Measurements from ENCODE around the gene CTDP1. TPM values are rescaled to one million over a fixed set of nuclear protein-coding genes. Genes with fewer than 3 reads are reported as not detected.

The CTDP1 gene
- total RNA-seq, 1 experiment from 2014 or later, result 33.7 TPM

- Histone ChIP-seq H3K27ac (ENCODE audit: insufficient read length, low read depth, low read length) (no peak overlapping the region), H2BK20ac (ENCODE audit: low read depth, low read length, poor library complexity, severe bottlenecking) (no peak overlapping the region), H2BK15ac (ENCODE audit: low read depth, low read length) (no peak overlapping the region), H2BK12ac (ENCODE audit: insufficient read length, low read depth, low read length) (no peak overlapping the region), H4K91ac (ENCODE audit: insufficient read length, low read depth, low read length) (no peak overlapping the region), H4K5ac (ENCODE audit: insufficient read length, low read depth, low read length) (no peak overlapping the region), H3K56ac (ENCODE audit: insufficient read length, low read depth, low read length) (no peak overlapping the region), H3K79me2 (ENCODE audit: insufficient read depth, low read length) (no peaks in the 10 kb centered on the region), H3T11ph (ENCODE audit: low read length) (no peak overlapping the region), H3K18ac (ENCODE audit: insufficient read length, low read depth, low read length) (no peak overlapping the region), H3K14ac (ENCODE audit: insufficient read depth, low read length) (no peak overlapping the region), H2BK120ac (ENCODE audit: low read depth, low read length, poor library complexity, severe bottlenecking) (no peak overlapping the region), H3K79me1 (ENCODE audit: insufficient read depth, low read depth, low read length, poor library complexity, severe bottlenecking) (no peaks in the 10 kb centered on the region), H3K9me3 (ENCODE audit: control insufficient read depth, low read depth, low read length) (no peaks in the 10 kb centered on the region), H3K27me3 (ENCODE audit: insufficient read depth, low read length) (no peaks in the 10 kb centered on the region), H3K23ac (ENCODE audit: insufficient read length, low read depth, low read length) (no peak overlapping the region), H2AFZ (ENCODE audit: low read length) (no peak overlapping the region), H3K4me2 (ENCODE audit: insufficient read depth, insufficient read length, low read length) (no peak overlapping the region), H2AK5ac (ENCODE audit: insufficient read length, low read length) (no peak overlapping the region), H2BK5ac (ENCODE audit: insufficient read length, low read length) (no peak overlapping the region), H3K4ac (ENCODE audit: low read depth, low read length) (no peak overlapping the region), H4K8ac (replicated peaks; ENCODE audit: insufficient read length, low read depth, low read length) (no peak overlapping the region), H3K4me1 (ENCODE audit: insufficient read depth, low read length) (no peaks in the 10 kb centered on the region), H3K9ac (ENCODE audit: extremely low read depth, insufficient read length, low read length) (no peak overlapping the region), H4K20me1 (ENCODE audit: control insufficient read depth, insufficient read depth, insufficient read length) (no peaks in the 10 kb centered on the region), H3K23me2 (ENCODE audit: insufficient read length, low read depth, low read length, poor library complexity, severe bottlenecking) (no peaks in the 10 kb centered on the region)
- Mint-ChIP-seq H3K27ac (no peak overlapping the region), H3K9me3 (peaks cover 10 to 20% of the 10 kb centered on the region in 2 experiments; a peak in 3 of 5 replicates), H3K4me3 (no peak overlapping the region), H3K36me3 (ENCODE audit: insufficient read depth in 1 of 3, low read depth in 3 of 3) (peaks cover 16 to 28% (median 24%) of the 10 kb centered on the region in 3 experiments), H3K27me3 (ENCODE audit: low read depth) (no peaks in the 10 kb centered on the region), H3K4me1 (no peaks in the 10 kb centered on the region)
- WGBS (ENCODE audit: extremely low coverage, insufficient read length, low lambda C conversion rate), result no CpG with 5 or more reads among the region's 10 CpGs
- DNase-seq, result no peak
- no peak for TF ChIP-seq CTCF (conservative IDR thresholded peaks at IDR 0.05)
Observed at GRCh38 chr18:79756143-79756500, 76.5 kb downstream of the CTDP1 start.

Data from H9 (cell line).